ENCODE data around the gene ZBTB3. TPM values are rescaled to one million over a fixed set of nuclear protein-coding genes. Genes with fewer than 3 reads are reported as not detected.
A peak's percentile ranks its signal among the peaks of the same experiment; 100 is the strongest.

The ZBTB3 gene
- total and polyA plus RNA-seq, 2 of the 13 experiments (the other 11 are each of a cell fraction or from before 2014, with no cell fraction given): 3.4 to 5.2 TPM

DNA sequence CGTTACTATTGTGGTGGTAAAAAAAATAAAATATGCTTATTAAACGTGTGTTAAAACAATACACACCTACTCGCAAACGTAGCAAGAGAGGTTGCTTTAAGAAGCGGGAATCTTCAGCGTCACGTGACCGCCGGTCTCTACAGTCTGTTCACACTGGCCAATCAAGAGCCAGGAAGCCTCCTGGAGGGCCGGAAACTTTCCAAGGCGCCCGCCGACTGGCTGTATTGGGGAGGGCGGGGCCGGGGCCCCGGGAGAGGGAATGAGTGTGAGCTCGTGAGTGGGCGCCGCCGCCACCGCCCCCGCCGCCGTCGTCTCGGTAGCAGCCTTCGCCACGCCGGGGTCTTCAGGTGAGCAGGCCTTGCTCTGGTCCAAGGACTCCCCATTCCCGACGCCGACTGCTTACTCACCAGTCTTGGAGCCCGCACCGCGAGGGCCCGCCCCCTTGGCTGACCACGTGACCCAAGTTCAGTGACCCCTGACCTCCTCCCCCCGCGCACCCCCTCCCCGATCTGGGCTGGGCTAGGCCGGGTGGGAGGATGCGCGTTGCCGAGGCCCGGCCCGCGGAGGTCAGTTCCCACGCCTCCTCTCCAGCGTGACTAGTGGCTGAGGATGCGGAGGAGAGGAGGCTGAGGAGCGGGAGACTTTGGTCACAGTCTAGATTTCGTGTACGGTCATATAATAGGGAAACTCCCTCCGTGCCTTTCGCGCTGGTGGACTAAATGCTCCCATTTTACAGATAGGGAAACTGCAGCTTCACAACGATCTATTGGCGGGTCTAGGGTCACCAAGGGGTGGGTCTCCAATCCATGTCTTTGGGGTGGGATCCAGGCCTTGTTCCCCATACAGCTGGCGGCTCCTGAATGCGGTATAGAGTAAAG lies 17.4 kb upstream of the ZBTB3 start, which contains the start of gene TAF6L (continued):
- TF ChIP-seq SMC3 (IDR thresholded peaks at IDR 0.05; ENCODE audit: low read length) (no peak), PHF5A (CRISPR knock-in tag; IDR thresholded peaks at IDR 0.05; ENCODE audit: low read depth, unreplicated experiment) (peak; percentile 30), NFE2 (CRISPR knock-in tag; IDR thresholded peaks at IDR 0.05) (no peak), RXRA (CRISPR knock-in tag; IDR thresholded peaks at IDR 0.05) (peak; percentile 92), SKI (IDR thresholded peaks at IDR 0.05; ENCODE audit: partially characterized antibody) (peak; percentile 33), ZNF607 (CRISPR knock-in tag; IDR thresholded peaks at IDR 0.05; ENCODE audit: borderline replicate concordance) (no peak), PHB2 (IDR thresholded peaks at IDR 0.05; ENCODE audit: partially characterized antibody) (no peak), ZNF121 (CRISPR knock-in tag; IDR thresholded peaks at IDR 0.05) (no peak), HMGA1 (CRISPR knock-in tag; conservative IDR thresholded peaks at IDR 0.05) (no peak)
- TF ChIP-seq, protein P1, sequence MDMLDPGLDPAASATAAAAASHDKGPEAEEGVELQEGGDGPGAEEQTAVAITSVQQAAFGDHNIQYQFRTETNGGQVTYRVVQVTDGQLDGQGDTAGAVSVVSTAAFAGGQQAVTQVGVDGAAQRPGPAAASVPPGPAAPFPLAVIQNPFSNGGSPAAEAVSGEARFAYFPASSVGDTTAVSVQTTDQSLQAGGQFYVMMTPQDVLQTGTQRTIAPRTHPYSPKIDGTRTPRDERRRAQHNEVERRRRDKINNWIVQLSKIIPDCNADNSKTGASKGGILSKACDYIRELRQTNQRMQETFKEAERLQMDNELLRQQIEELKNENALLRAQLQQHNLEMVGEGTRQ (IDR thresholded peaks at IDR 0.05; ENCODE audit: low read depth, low read length): peak; percentile 95
- TF ChIP-seq, protein P1 (CRISPR knock-in tag; IDR thresholded peaks at IDR 0.05; ENCODE audit: borderline replicate concordance): peak; percentile 94; the same call in 1 of the 2 replicates
- TF ChIP-seq, protein P2, sequence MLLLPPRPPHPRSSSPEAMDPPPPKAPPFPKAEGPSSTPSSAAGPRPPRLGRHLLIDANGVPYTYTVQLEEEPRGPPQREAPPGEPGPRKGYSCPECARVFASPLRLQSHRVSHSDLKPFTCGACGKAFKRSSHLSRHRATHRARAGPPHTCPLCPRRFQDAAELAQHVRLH (CRISPR knock-in tag; IDR thresholded peaks at IDR 0.05; ENCODE audit: borderline replicate concordance, low read depth): peak; percentile 50; the same call in 1 of the 2 replicates
- TF ChIP-seq, protein P3, sequence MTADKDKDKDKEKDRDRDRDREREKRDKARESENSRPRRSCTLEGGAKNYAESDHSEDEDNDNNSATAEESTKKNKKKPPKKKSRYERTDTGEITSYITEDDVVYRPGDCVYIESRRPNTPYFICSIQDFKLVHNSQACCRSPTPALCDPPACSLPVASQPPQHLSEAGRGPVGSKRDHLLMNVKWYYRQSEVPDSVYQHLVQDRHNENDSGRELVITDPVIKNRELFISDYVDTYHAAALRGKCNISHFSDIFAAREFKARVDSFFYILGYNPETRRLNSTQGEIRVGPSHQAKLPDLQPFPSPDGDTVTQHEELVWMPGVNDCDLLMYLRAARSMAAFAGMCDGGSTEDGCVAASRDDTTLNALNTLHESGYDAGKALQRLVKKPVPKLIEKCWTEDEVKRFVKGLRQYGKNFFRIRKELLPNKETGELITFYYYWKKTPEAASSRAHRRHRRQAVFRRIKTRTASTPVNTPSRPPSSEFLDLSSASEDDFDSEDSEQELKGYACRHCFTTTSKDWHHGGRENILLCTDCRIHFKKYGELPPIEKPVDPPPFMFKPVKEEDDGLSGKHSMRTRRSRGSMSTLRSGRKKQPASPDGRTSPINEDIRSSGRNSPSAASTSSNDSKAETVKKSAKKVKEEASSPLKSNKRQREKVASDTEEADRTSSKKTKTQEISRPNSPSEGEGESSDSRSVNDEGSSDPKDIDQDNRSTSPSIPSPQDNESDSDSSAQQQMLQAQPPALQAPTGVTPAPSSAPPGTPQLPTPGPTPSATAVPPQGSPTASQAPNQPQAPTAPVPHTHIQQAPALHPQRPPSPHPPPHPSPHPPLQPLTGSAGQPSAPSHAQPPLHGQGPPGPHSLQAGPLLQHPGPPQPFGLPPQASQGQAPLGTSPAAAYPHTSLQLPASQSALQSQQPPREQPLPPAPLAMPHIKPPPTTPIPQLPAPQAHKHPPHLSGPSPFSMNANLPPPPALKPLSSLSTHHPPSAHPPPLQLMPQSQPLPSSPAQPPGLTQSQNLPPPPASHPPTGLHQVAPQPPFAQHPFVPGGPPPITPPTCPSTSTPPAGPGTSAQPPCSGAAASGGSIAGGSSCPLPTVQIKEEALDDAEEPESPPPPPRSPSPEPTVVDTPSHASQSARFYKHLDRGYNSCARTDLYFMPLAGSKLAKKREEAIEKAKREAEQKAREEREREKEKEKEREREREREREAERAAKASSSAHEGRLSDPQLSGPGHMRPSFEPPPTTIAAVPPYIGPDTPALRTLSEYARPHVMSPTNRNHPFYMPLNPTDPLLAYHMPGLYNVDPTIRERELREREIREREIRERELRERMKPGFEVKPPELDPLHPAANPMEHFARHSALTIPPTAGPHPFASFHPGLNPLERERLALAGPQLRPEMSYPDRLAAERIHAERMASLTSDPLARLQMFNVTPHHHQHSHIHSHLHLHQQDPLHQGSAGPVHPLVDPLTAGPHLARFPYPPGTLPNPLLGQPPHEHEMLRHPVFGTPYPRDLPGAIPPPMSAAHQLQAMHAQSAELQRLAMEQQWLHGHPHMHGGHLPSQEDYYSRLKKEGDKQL (CRISPR knock-in tag; IDR thresholded peaks at IDR 0.05; ENCODE audit: low read depth): no peak; the same call in 1 of the 2 replicates
- TF ChIP-seq, protein P4, sequence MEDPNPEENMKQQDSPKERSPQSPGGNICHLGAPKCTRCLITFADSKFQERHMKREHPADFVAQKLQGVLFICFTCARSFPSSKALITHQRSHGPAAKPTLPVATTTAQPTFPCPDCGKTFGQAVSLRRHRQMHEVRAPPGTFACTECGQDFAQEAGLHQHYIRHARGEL (CRISPR knock-in tag; IDR thresholded peaks at IDR 0.05): no peak
- TF ChIP-seq, protein P5, sequence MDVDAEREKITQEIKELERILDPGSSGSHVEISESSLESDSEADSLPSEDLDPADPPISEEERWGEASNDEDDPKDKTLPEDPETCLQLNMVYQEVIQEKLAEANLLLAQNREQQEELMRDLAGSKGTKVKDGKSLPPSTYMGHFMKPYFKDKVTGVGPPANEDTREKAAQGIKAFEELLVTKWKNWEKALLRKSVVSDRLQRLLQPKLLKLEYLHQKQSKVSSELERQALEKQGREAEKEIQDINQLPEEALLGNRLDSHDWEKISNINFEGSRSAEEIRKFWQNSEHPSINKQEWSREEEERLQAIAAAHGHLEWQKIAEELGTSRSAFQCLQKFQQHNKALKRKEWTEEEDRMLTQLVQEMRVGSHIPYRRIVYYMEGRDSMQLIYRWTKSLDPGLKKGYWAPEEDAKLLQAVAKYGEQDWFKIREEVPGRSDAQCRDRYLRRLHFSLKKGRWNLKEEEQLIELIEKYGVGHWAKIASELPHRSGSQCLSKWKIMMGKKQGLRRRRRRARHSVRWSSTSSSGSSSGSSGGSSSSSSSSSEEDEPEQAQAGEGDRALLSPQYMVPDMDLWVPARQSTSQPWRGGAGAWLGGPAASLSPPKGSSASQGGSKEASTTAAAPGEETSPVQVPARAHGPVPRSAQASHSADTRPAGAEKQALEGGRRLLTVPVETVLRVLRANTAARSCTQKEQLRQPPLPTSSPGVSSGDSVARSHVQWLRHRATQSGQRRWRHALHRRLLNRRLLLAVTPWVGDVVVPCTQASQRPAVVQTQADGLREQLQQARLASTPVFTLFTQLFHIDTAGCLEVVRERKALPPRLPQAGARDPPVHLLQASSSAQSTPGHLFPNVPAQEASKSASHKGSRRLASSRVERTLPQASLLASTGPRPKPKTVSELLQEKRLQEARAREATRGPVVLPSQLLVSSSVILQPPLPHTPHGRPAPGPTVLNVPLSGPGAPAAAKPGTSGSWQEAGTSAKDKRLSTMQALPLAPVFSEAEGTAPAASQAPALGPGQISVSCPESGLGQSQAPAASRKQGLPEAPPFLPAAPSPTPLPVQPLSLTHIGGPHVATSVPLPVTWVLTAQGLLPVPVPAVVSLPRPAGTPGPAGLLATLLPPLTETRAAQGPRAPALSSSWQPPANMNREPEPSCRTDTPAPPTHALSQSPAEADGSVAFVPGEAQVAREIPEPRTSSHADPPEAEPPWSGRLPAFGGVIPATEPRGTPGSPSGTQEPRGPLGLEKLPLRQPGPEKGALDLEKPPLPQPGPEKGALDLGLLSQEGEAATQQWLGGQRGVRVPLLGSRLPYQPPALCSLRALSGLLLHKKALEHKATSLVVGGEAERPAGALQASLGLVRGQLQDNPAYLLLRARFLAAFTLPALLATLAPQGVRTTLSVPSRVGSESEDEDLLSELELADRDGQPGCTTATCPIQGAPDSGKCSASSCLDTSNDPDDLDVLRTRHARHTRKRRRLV (CRISPR knock-in tag; IDR thresholded peaks at IDR 0.05): no peak
